GM19397 (cell line): ENCODE results near the gene PHRF1.
"Not testable (repeated sequence)": the region's sequence is repeated elsewhere in the genome, so short reads cannot be mapped to it uniquely, and the experiment has no call there.

Source experiments
- ATAC-seq: cut with Tn5 transposase; IDR thresholded peaks from one replicate; pipeline ENCODE4 v1.9.1; 2021; ENCODE audit warnings: mild to moderate bottlenecking, moderate library complexity; ENCODE audit not compliant: unreplicated experiment

Gene PHRF1

GRCh38 chr11:573146-573759, 3.0 kb upstream of the PHRF1 start:
- ATAC-seq: no peak

- not testable (repeated sequence) for ATAC-seq
These were observed 2.2 kb upstream of the PHRF1 start for GRCh38 chr11:574031-574570.

GRCh38 chr11:574632-575312, 1.5 kb upstream of the PHRF1 start:
- no peak for ATAC-seq

DNA sequence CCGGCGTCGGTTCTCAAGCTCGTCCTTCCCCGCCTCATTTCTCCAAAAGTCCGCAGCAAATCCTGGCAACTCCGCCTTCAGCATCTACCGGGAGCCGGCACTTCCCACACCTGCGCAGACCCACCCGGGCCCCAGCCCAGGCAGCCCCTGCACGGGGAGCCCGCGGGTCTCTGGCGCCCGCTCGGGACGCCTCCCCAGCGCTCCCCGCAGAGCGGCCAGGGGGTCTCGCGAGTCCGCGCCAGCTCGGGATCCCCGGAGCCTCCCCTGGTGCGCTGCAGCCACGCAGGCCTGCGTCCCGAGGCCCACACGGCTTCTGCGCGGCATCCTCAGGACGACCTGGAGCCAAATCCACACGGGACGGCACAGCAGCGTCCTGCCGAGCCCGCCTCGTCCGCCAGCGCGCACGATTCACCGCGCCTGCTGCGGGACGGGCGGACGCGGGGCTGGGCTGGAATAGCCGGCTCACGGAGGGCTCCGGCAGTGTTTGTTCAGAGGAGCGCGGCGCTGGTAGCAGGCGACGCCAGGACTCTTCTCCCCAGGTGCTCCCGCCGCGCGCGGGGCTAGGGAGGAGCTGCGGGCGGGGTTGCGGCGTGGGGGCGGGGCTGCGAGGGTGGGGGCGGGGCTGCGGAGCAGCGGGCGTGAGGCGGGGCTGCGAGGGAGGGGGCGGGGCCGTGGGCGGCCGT, 816 bp upstream of the PHRF1 start:
- peak; percentile 32 for ATAC-seq

DNA sequence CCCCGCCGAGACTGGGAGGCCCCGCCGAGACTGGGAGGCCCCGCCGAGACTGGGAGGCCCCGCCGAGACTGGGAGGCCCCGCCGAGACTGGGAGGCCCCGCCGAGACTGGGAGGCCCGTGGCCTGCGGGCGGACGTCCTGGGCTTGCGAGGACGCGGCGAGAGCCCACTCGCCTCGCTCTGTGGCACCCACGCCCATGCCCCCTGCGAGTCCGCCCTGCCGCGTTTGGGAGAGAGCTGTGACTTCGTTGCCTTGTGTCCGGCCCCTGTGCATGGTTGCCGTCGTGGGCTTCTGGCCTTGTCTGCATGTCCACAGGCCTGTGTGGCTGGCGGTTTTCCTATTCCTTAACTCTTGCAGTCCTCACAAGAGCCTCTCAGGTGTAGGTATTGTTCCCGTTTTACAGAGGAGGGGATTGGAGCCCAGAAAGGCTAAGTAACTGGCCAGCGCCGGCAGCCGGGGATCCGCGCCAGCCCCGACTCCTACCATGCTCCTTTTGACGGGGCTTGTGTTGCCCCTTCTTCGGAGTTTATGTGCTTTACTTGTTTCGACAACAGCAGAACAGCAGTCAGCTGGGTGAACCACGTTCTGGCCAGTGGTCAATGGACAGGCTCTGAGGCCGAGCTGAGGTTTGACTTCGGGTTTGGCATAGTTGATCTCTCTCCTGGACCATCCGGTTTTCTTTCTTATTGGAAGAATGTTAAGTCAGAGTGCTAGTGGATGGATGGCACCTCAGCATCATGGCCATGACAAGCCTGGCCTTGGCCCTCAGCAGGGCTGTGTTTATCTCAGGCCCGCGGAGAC, 741 bp downstream of the PHRF1 start:
- no peak for ATAC-seq

DNA sequence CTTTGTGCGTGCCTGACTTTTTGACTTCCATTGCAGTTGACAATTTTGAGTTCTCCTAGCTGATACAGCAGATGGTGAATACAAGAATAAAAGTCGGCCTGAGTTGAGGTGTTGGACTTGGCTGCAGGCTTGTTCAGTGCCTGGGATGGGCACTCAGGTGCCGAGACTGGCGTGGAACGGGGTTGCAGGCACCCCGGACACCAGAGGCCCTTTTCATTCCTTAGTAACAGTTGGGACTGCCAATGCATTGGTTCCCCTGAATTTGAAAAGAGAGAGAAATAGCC, 1.3 kb downstream of the PHRF1 start:
- no peak for ATAC-seq

- ATAC-seq: no peak
These were observed 2.2 kb downstream of the PHRF1 start for GRCh38 chr11:578276-579035.

DNA sequence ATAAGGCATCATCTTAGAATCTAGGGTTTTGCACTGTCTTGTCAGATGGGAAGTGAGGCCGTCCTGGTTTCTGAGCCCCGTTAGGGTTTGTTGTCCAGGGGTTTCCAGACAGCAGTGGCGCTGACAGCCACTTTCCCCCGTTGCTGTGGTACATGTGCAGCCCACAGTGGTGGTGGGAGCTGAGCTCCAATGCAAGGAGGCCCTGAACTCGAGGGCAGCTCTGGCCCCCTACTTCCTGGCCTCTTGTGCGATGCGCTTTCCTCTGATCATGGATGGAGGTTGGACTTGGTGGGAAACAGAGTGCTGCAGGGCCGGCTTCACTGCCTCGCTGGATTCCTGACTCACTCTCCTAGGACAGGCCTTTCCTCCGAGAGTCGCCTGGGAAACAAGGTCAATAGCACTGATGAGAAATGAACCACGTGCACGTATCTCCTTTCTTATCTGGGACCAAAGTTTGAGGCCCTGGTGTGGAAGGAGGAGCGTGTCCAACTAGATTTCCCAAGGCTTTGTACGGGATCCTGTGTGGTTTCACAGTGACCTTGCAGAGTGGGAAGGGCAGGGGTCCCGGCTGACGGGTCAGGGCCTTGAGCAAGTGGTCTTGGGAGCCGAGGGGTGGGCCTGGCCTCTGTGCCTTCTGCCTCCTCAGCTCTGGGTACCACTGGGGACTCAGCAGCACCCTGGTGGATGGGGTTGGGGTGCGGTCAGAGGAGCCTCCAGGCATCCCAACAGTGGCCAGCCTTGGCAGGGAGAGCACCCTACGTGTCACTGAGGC, 3.7 kb downstream of the PHRF1 start:
- ATAC-seq: no peak

- ATAC-seq: no peak
These were observed 5.1 kb downstream of the PHRF1 start for GRCh38 chr11:581342-581741.

DNA sequence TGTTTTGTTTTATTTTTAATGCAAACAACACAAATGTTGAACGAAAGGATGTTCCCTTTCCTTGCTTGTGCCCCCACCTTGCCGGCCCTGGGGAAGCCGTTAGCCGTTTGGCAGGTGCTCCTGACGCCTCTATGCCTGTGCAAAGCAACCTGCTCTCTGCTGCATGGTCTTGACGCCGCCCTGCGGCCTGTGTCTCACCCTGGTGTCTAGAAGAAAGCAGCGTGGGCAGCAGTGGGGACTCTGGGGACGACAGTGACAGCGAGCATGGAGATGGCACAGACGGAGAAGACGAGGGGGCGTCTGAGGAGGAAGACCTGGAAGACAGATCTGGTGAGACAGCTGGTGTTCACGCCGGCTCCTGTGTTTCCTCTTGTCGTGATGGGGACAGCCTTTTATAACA, 5.5 kb downstream of the PHRF1 start:
- no peak for ATAC-seq

- no peak for ATAC-seq
These were observed 8.0 kb downstream of the PHRF1 start for GRCh38 chr11:584287-584686.

- no peak for ATAC-seq
These were observed 10.4 kb downstream of the PHRF1 start for GRCh38 chr11:586376-587316.

- no peak for ATAC-seq
These were observed 11.3 kb downstream of the PHRF1 start for GRCh38 chr11:587546-587945.

GRCh38 chr11:587978-588380, 11.7 kb downstream of the PHRF1 start:
- ATAC-seq: no peak

DNA sequence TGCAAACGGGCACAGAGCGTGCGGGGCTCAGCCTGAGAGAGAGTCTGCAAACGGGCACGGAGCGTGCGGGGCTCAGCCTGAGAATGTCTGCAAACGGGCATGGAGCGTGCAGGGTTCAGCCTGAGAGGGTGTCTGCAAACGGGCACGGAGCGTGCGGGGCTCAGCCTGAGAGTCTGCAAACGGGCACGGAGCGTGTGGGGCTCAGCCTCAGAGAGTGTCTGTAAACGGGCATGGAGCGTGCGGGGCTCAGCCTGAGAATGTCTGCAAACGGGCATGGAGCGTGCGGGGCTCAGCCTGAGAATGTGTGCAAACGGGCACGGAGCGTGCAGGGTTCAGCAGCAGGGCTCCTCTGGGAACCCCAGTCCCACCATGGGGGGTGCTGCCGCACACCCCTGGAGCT, 13.5 kb downstream of the PHRF1 start:
- ATAC-seq: no peak

GRCh38 chr11:590997-591396, 14.7 kb downstream of the PHRF1 start:
- no peak for ATAC-seq

- no peak for ATAC-seq
These were observed 16.2 kb downstream of the PHRF1 start for GRCh38 chr11:592501-592900.

DNA sequence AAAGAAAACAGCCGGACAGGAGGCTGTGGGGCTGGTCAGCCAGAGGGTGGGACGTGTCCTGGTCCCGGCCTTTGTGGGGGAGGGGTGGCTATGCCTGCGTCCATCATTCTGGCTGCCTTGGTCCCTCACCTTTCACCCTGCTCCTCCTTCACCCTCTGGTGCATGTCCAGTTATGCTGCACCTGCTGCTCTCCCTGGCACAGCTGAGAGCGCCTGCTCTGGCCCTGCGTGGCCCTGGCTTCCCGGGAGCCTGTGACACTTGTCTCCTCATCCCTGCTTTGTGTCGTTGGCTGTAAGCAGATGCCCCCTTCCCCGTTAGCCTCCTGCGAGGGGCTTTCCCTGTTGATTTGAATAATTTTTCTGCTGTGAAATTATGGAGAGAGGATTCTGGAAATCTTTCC, 16.6 kb downstream of the PHRF1 start:
- ATAC-seq: no peak

GRCh38 chr11:593347-593746, 17.1 kb downstream of the PHRF1 start:
- no peak for ATAC-seq
